Large intestine (tissue), 3 donors: ENCODE data around the gene OR4F6. TPM values are rescaled to one million over a fixed set of nuclear protein-coding genes. Genes with fewer than 3 reads are reported as not detected.
A peak's percentile ranks its signal among the peaks of the same experiment; 100 is the strongest.
"Not testable (repeated sequence)": the region's sequence is repeated elsewhere in the genome, so short reads cannot be mapped to it uniquely, and the experiment has no call there.

Experiments
- DNase-seq, 2 donors: peaks; one replicate each; pipeline versions ENCODE4 v3.0.0 to v3.0.0-alpha.2; 2013
- H3K27ac ChIP-seq: one replicate; pipeline ENCODE4 v1.5.1; 2013; ENCODE audit warnings: low read length
- H3K27me3 ChIP-seq: 2 replicates; pipeline ENCODE4 v1.6.1; 2013; ENCODE audit warnings: low read length; ENCODE audit not compliant: control insufficient read depth, insufficient read depth
- H3K36me3 ChIP-seq: 2 replicates; pipeline ENCODE4 v1.6.1; 2013; ENCODE audit warnings: low read length; ENCODE audit not compliant: control insufficient read depth, insufficient read depth
- H3K4me1 ChIP-seq: one replicate; pipeline ENCODE4 v1.6.1; 2013; ENCODE audit warnings: low read length; ENCODE audit not compliant: control insufficient read depth, insufficient read depth
- H3K4me3 ChIP-seq: one replicate; pipeline ENCODE4 v1.5.1; 2013; ENCODE audit warnings: low read length
- H3K9me3 ChIP-seq: one replicate; pipeline ENCODE4 v1.6.1; 2013; ENCODE audit warnings: mild to moderate bottlenecking, low read depth, low read length, moderate library complexity; ENCODE audit not compliant: control insufficient read depth
- WGBS: methylation state at CpG from one replicate; pipeline ENCODE4 v1.1.5; 2013; ENCODE audit warnings: low lambda C conversion rate; ENCODE audit not compliant: insufficient coverage; 5-methylcytosine and 5-hydroxymethylcytosine counted together
- polyA plus RNA-seq: library from polyadenylated mRNA; unstranded; fragments of 120-200 nt; gene quantifications from one replicate; pipeline ENCODE4 v1.2.1, GENCODE V29; 2013

Gene OR4F6
- polyA plus RNA-seq, 1 donor = not detected

- Histone ChIP-seq H3K36me3 (no peaks in the 10 kb centered on the region), H3K27ac (no peak overlapping the region), H3K4me1 (no peaks in the 10 kb centered on the region), H3K9me3 (no peaks in the 10 kb centered on the region), H3K4me3 (no peak overlapping the region), H3K27me3 (no peaks in the 10 kb centered on the region)
- no peak for DNase-seq
- no CpG with 5 or more reads among the region's 9 CpGs for WGBS
Observed at GRCh38 chr15:101781928-101782327, 21.4 kb upstream of the OR4F6 start.

GRCh38 chr15:101784644-101785043, 18.7 kb upstream of the OR4F6 start:
- no peak for DNase-seq
- 62% methylated on average over 2 of the region's 2 CpGs for WGBS
- H3K4me3 ChIP-seq = no peak overlapping the region
- H3K4me1 ChIP-seq = no peaks in the 10 kb centered on the region
- H3K9me3 ChIP-seq = no peaks in the 10 kb centered on the region
- no peaks in the 10 kb centered on the region for H3K36me3 ChIP-seq
- no peaks in the 10 kb centered on the region for H3K27me3 ChIP-seq
- no peak overlapping the region for H3K27ac ChIP-seq

- H3K36me3 ChIP-seq, H3K27me3 ChIP-seq, H3K4me1 ChIP-seq, H3K9me3 ChIP-seq, H3K4me3 ChIP-seq, DNase-seq, H3K27ac ChIP-seq: not testable (repeated sequence)
- no CpG with 5 or more reads among the region's 2 CpGs for whole genome bisulfite sequencing
Observed at GRCh38 chr15:101786422-101786821, 16.9 kb upstream of the OR4F6 start.

- not testable (repeated sequence) for DNase-seq, H3K27me3 ChIP-seq, H3K4me3 ChIP-seq, H3K36me3 ChIP-seq, H3K27ac ChIP-seq, H3K4me1 ChIP-seq, H3K9me3 ChIP-seq
- no CpG with 5 or more reads among the region's 2 CpGs for WGBS
Observed at GRCh38 chr15:101788001-101788400, 15.3 kb upstream of the OR4F6 start.

GRCh38 chr15:101788503-101789269, 14.6 kb upstream of the OR4F6 start:
- H3K27me3 ChIP-seq, H3K4me3 ChIP-seq, H3K4me1 ChIP-seq, H3K27ac ChIP-seq, H3K9me3 ChIP-seq, H3K36me3 ChIP-seq: not testable (repeated sequence)
- peak in 1 of 2 donors; percentile 37 for DNase-seq
- whole genome bisulfite sequencing = no CpG with 5 or more reads among the region's 5 CpGs

- not testable (repeated sequence) for H3K36me3 ChIP-seq, H3K4me3 ChIP-seq, H3K27ac ChIP-seq, H3K27me3 ChIP-seq, H3K9me3 ChIP-seq, DNase-seq, H3K4me1 ChIP-seq
- no CpG with 5 or more reads among the region's 4 CpGs for WGBS
Observed at GRCh38 chr15:101790748-101791147, 12.6 kb upstream of the OR4F6 start.

- H3K4me3 ChIP-seq, H3K36me3 ChIP-seq, DNase-seq, H3K9me3 ChIP-seq, H3K27ac ChIP-seq, H3K4me1 ChIP-seq, H3K27me3 ChIP-seq: not testable (repeated sequence)
- no CpG with 5 or more reads among the region's 7 CpGs for WGBS
Observed at GRCh38 chr15:101793981-101794380, 9.3 kb upstream of the OR4F6 start.

- H3K27ac ChIP-seq = no peak overlapping the region
- H3K9me3 ChIP-seq = no peaks in the 10 kb centered on the region
- no peaks in the 10 kb centered on the region for H3K36me3 ChIP-seq
- no CpG with 5 or more reads among the region's 1 CpG for WGBS
- DNase-seq = no peak
- no peak overlapping the region for H3K4me3 ChIP-seq
- no peaks in the 10 kb centered on the region for H3K27me3 ChIP-seq
- no peaks in the 10 kb centered on the region for H3K4me1 ChIP-seq
Observed at GRCh38 chr15:101795455-101795854, 7.9 kb upstream of the OR4F6 start.

- no peaks in the 10 kb centered on the region for H3K9me3 ChIP-seq
- H3K36me3 ChIP-seq = no peaks in the 10 kb centered on the region
- no peaks in the 10 kb centered on the region for H3K27me3 ChIP-seq
- no peak overlapping the region for H3K4me3 ChIP-seq
- no peak overlapping the region for H3K27ac ChIP-seq
- no CpG with 5 or more reads among the region's 1 CpG for WGBS
- H3K4me1 ChIP-seq = no peaks in the 10 kb centered on the region
- DNase-seq = no peak
Observed at GRCh38 chr15:101799665-101800064, 3.6 kb upstream of the OR4F6 start.

- H3K4me1 ChIP-seq = no peaks in the 10 kb centered on the region
- no peaks in the 10 kb centered on the region for H3K9me3 ChIP-seq
- 50% methylated on average over 1 of the region's 1 CpG for WGBS
- no peak overlapping the region for H3K27ac ChIP-seq
- no peak overlapping the region for H3K4me3 ChIP-seq
- H3K27me3 ChIP-seq = no peaks in the 10 kb centered on the region
- H3K36me3 ChIP-seq = no peaks in the 10 kb centered on the region
- DNase-seq = no peak
Observed at GRCh38 chr15:101801048-101801447, 2.3 kb upstream of the OR4F6 start.

GRCh38 chr15:101803676-101804075, 367 bp downstream of the OR4F6 start:
- Histone ChIP-seq H3K36me3 (no peaks in the 10 kb centered on the region), H3K27me3 (no peaks in the 10 kb centered on the region)
- WGBS = 80% methylated on average over 1 of the region's 5 CpGs

More at GRCh38 chr15:101803676-101804075, 367 bp downstream of the OR4F6 start:
- H3K4me1 ChIP-seq = no peaks in the 10 kb centered on the region
- no peak overlapping the region for H3K4me3 ChIP-seq
- no peaks in the 10 kb centered on the region for H3K9me3 ChIP-seq
- DNase-seq = no peak
- no peak overlapping the region for H3K27ac ChIP-seq
